Activated effector memory CD4-positive, alpha-beta T cell treated with anti-CD3 and anti-CD28 coated beads, Interleukin-2, amount 50 U/mL, for 16 hours (primary cell): ENCODE results near the gene TSPYL4.

Experiments
- DNase-seq: peaks from one replicate; pipeline ENCODE4 v3.0.0-alpha.2; 2020

Gene TSPYL4

DNA sequence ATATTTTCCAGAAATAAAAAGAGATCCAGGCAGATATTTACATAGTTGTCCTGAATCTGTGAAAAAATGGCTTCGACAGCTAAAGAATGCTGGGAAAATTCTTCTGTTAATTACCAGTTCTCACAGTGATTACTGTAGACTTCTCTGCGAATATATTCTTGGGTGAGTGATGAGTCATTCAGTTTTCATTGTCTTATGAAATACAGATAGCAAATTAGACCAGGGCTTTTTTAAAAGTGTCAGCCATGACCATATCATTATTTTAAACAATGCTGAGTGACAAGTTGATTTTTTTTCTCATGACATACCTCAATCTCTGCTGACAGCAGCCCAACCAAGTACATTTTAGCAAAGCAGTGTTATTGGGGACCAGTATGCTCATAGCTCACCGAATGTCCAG lies 32.8 kb downstream of the TSPYL4 start:
- DNase-seq, result no peak

DNA sequence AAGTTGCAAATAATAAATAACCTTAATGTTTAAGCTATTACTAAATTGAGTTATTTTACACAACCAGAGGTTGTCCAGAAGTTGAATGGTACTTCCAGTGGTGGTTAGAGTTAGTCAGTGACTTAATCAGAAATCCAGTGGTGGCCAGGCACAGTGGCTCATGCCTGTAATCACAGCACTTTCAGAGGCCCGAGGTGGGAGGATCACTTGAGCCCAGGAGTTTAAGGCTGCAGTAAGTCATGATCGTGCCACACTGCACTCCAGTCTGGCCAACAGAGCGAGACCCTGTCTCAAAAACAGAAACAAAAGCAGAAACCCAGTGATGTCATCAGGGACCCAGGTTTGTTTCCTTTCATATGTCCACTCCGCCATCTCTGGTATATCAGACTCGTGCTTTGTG lies 35.0 kb downstream of the TSPYL4 start:
- no peak for DNase-seq

DNA sequence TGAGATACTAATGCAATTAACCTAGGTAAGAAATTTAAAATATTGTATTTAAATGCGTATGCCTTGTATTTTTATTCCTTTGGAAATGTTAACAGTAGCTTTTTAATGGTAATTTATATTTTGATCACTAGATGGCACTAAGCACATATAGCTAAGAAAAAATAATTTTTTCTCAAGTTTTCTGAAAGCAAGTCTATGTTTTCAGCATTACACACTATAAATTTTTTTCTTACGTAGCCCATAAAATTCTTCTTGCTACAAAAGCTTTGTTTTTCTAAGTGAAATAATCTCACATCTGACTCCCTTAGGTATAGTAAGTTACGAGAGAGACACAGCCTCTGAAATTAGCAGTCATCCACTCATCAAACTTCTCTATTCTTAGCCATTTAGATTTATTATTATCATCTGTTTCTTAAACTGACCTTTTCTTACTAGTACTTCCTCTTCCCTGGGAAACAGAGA lies 35.7 kb downstream of the TSPYL4 start:
- no peak for DNase-seq

DNA sequence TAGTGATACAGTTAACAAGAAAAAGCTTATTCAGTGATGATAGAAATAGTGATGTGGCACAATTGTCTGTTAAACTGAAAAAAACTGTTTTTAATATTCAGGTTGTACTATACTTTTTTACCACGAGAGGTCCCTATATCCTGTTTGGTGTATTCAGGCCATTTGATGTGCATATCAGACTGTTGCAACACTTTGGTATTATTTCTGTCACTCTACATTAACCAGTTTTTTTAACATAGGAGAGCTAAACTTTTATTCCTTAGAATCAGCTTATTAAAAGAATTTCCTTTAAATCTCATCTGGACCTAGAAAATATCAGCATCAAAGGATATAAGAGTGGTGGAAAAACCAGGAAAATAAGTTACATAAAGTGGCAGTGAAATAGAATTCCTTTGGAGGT lies 36.8 kb downstream of the TSPYL4 start:
- no peak for DNase-seq

DNA sequence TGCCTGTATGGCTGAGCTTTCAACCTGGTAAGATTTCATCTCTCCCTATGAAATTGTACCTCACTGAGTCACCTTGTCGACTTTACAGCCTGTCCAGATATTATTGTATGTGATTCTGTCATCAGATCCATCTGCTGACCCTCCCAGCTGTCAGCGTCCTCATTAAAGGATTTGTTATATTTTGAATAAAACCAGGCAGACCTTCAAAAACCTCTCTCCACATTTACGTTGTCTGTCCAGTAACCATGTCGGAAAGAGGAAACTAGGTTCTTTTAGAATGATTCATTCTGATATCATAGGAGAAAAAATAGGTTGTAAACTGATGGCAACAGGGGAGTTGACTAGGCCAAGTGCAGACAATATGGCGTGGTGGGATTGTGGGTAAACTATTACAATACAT lies 38.5 kb downstream of the TSPYL4 start:
- no peak for DNase-seq

DNA sequence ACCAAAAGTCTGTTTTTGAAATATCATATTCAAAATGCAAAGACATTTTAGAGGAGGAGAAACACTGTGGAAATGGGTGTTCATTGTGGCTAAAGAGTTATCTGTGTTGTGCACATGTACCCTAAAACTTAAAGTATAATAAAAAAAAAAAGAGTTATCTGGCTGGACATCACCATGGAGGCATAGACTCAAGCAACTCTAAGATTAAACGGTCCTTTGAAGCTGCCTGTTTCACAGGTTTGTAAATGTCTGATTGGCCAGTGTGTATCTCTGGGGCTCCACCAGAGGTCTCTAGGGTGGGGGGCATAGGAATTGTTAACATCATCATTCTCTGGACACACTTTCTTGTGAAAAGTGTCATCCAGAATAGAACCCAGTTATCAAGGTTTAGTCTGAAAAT lies 39.2 kb downstream of the TSPYL4 start:
- DNase-seq, result no peak

DNA sequence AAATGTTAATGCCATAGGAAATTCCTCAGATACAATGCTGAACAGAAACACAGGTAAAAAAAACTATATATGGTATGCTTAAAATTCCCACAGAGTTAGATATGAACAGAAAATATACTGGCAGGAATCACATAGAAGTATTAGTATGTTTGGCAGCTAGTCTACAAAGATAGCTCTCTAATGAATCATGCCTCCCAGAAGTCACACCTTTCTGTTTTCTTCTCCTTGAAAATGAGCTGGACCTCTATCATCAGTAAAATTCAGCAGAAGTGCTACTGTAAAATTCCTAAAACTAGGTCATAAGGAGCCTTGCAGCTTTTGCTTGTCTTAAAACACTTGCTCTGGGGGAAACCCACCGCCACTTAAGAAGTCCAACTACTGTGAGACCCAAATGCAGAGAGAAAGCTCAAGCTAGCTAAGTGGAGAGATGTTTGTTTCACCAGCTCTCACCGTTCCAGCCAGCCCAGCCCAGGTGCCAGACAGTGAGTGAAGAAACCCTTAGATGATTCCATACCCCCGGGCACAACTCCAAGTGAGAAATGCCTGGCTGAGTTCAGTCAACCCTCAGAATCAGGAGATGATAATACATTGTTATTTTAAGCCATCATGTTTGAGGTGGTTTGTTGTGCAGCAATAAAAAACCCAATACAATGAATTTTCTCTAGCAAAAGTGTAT lies 43.0 kb downstream of the TSPYL4 start:
- DNase-seq, result no peak

DNA sequence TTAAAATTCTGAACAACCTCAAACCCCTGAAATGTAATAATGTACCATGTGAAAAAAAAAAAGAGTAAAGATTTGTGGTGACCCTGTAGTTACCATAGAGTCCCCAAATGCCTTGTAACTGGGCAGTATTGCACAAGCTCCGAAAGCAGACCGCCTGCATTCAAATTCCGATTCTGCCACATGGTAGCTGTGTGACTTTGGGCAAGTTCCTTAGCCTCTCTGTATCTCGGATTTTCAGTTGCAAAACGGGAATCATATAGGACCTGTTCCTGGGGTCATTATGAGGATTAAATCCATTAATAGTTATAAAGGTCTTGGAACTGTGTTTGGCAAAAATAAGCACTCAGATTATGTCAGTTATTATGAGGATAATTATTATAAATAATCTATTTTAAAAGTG lies 43.6 kb downstream of the TSPYL4 start:
- DNase-seq, result no peak

DNA sequence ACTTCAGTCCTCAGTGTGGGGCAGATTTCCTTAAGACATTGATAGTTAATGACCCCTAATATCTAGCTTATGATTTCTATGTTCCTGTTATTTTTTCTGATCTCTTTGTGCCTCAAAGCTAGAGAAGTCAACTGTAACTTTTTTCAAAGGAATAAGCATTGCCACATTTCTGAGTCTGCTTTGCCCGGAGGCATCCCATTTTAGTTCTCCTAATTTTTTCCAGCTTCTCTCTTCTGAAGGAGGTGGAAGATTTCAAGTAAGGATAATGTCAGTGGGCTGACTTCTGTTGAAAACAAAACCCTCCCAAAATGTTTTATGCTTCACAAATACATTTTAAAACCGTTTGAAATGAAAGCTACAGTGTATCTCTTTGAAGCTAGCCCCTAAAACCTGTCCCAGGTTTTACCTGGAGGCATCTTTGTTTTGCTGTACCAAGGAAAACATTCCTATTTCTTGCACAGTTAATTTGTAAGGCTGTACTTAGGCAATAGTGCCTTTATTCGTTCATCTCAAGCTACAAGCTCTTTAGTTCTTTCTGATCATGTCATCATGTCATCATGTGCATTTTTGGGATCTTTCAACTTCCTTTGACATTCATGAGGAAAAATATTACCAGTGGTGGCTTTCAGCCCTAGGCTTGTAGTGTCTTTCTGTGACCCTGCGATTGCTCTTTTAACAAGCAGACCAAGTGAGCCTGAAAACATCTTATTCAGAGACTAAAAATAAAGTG lies 45.7 kb downstream of the TSPYL4 start:
- no peak for DNase-seq

GRCh38 chr6:116206231-116206903 lies 47.5 kb downstream of the TSPYL4 start:
- DNase-seq, result no peak

DNA sequence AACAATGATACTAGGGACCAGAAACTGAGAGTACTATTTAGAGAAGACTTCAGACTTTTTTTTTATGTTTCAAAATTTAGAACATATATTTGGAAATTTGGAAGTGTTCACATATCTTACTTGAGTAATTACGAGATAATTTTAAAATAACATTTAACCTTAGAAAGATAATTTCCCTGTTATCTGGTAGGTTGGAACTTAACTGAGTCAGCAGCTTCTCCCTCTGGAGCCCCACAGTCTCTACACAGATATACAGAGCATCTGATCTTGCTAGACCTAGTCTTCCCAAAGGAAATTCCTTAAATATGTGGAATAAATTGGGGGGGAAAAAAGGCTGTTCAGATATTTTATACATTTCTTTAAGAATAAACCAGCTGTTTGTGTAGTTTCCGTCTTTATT lies 48.6 kb downstream of the TSPYL4 start:
- no peak for DNase-seq

GRCh38 chr6:116201538-116201937 lies 52.3 kb downstream of the TSPYL4 start:
- no peak for DNase-seq

DNA sequence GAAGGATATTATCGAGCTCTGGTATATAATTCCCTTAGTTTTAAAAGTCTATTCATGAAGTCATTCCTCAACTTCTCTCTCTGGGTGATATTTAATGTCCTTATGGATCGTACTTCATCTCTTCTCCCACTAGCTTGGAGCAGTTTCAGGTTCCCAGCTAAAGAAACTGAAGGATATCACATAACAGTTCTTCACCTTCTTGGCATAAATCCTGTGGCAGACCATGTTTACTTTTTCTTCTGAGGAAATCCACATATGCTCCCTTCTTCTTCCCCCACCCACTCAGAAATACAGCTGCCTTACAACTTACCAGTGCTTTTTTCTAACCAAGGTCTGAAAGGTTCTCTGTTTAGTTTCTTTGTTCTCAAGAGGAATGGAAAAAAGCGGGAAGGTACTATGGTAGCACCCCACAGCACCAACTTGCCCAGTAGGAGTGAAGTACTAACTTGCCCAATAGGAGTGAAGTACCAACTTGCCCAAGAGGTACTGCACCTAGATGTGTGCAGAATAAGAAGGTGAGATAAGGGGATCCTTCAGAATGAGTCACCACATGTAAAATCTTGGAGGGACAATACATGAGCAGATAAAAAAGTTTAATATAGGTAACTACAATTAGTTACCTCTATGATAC lies 53.1 kb downstream of the TSPYL4 start:
- no peak for DNase-seq
